Neural crest cell (in vitro differentiated cells): ENCODE results near the gene TBC1D4. TPM values are rescaled to one million over a fixed set of nuclear protein-coding genes. Genes with fewer than 3 reads are reported as not detected.

Experiments used
- DNase-seq: peaks from one replicate; pipeline ENCODE4 v3.0.0; 2021; ENCODE audit warnings: low read depth, mixed read lengths, low spot score
- H3K27ac Mint-ChIP-seq: one replicate; pipeline ENCODE4 v1.8.0; 2021; ENCODE audit warnings: mild to moderate bottlenecking, mixed read lengths; ENCODE audit not compliant: unreplicated experiment
- H3K27me3 Mint-ChIP-seq: 2 replicates; pipeline ENCODE4 v1.8.0; 2021; ENCODE audit warnings: low read depth, mild to moderate bottlenecking, mixed read lengths
- H3K36me3 Mint-ChIP-seq: 2 replicates; pipeline ENCODE4 v1.8.0; 2021; ENCODE audit warnings: low read depth, mild to moderate bottlenecking, mixed read lengths
- H3K4me1 Mint-ChIP-seq: 2 replicates; pipeline ENCODE4 v1.8.0; 2021; ENCODE audit warnings: mixed read lengths
- H3K4me3 Mint-ChIP-seq: one replicate; pipeline ENCODE4 v1.8.0; 2021; ENCODE audit warnings: mild to moderate bottlenecking, mixed read lengths
- H3K9me3 Mint-ChIP-seq: 2 replicates; pipeline ENCODE4 v1.8.0; 2021; ENCODE audit warnings: mixed read lengths
- CTCF ChIP-seq: fragments of 200-600 bp; sonication (generic); conservative IDR thresholded peaks from 2 replicates; pipeline ENCODE4 v1.5.0; 2021; ENCODE audit warnings: antibody characterized with exemption, mild to moderate bottlenecking
- total RNA-seq: library from RNA; stranded (reverse); gene quantifications from 2 replicates; pipeline ENCODE4 v1.2.1, GENCODE V29; 2021

TBC1D4 gene
- total RNA-seq, 1 donor from 2014 or later: 13.4 TPM

- Mint-ChIP-seq H3K9me3 (peaks cover 3% of the 10 kb centered on the region), H3K27ac (no peak overlapping the region), H3K27me3 (no peaks in the 10 kb centered on the region), H3K4me1 (peaks cover 25% of the 10 kb centered on the region), H3K4me3 (no peak overlapping the region), H3K36me3 (peaks cover 4% of the 10 kb centered on the region)
- no peak for TF ChIP-seq CTCF
- DNase-seq: no peak
Measured at GRCh38 chr13:75419656-75420055, 62.3 kb downstream of the TBC1D4 start.

- Mint-ChIP-seq H3K27me3 (no peaks in the 10 kb centered on the region), H3K27ac (peak overlapping the region; percentile 37), H3K4me1 (peaks cover 25% of the 10 kb centered on the region), H3K9me3 (no peaks in the 10 kb centered on the region), H3K4me3 (no peak overlapping the region), H3K36me3 (no peaks in the 10 kb centered on the region)
- no peak for TF ChIP-seq CTCF
- DNase-seq: no peak
Measured at GRCh38 chr13:75418997-75419396, 63.0 kb downstream of the TBC1D4 start.

- H3K4me1 Mint-ChIP-seq: peaks cover 25% of the 10 kb centered on the region
- DNase-seq: no peak
- H3K27me3 Mint-ChIP-seq: no peaks in the 10 kb centered on the region
- no peaks in the 10 kb centered on the region for H3K9me3 Mint-ChIP-seq
- H3K36me3 Mint-ChIP-seq: no peaks in the 10 kb centered on the region
- H3K27ac Mint-ChIP-seq: no peak overlapping the region
- no peak overlapping the region for H3K4me3 Mint-ChIP-seq
- TF ChIP-seq CTCF: no peak
Measured at GRCh38 chr13:75418186-75418843, 63.7 kb downstream of the TBC1D4 start.

- Mint-ChIP-seq H3K27ac (no peak overlapping the region), H3K36me3 (no peaks in the 10 kb centered on the region), H3K9me3 (no peaks in the 10 kb centered on the region), H3K4me1 (peaks cover 29% of the 10 kb centered on the region), H3K4me3 (no peak overlapping the region), H3K27me3 (no peaks in the 10 kb centered on the region)
- TF ChIP-seq CTCF: no peak
- no peak for DNase-seq
Measured at GRCh38 chr13:75417656-75418055, 64.3 kb downstream of the TBC1D4 start.

GRCh38 chr13:75417012-75417384, 65.0 kb downstream of the TBC1D4 start:
- no peaks in the 10 kb centered on the region for H3K9me3 Mint-ChIP-seq
- no peaks in the 10 kb centered on the region for H3K27me3 Mint-ChIP-seq
- H3K27ac Mint-ChIP-seq: peak overlapping the region; percentile 67
- no peak overlapping the region for H3K4me3 Mint-ChIP-seq
- peaks cover 29% of the 10 kb centered on the region for H3K4me1 Mint-ChIP-seq
- no peak for DNase-seq
- no peaks in the 10 kb centered on the region for H3K36me3 Mint-ChIP-seq
- no peak for TF ChIP-seq CTCF
